Hematopoietic multipotent progenitor cell treated with erythropoietin and hydrocortisone succinate and interleukin-3 and kit ligand, for 17 days (in vitro differentiated cells): ENCODE data around the gene COL8A1.

Source experiments
- DNase-seq: peaks from one replicate; pipeline ENCODE4 v3.0.0-alpha.2; 2015; ENCODE audit warnings: low spot score

Gene COL8A1

DNA sequence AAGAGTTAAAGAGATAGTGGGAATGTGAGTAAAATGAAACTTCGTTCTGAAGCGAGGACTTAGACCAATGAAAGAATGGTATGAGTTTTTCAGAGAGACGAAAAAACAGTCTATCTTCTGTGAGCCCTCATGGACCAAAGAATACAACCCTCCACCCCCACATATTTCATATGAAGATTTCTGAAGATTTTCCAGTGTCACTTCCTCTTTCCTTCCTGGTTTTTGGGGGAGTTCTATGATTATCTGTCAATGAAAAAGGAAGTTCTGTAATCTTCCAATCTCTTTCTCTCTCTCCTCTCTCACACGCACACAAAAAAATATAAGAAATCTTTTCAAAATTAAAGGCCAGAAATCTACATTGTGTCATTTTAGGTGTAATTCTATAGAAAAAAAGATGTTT is 206.9 kb downstream of the COL8A1 start:
- no peak for DNase-seq

DNA sequence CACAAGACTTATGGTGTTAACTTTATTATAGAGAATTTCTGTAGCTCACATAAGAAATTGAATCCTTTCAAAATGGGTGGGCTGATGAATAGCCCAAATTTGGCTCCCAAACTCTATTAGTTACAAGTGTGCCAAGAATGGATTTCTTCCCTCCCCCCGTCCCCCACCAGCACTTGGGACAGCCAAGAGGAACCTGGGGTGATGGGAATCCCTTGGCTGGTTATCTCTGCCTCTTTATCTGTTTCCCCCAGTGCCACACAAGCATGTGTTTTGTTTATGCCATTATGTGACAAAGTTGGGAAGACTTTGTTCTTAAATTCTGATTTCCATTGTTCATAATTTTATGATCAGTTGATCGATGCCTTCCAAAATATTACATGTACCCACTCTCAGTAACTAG is 207.6 kb downstream of the COL8A1 start:
- DNase-seq = no peak

DNA sequence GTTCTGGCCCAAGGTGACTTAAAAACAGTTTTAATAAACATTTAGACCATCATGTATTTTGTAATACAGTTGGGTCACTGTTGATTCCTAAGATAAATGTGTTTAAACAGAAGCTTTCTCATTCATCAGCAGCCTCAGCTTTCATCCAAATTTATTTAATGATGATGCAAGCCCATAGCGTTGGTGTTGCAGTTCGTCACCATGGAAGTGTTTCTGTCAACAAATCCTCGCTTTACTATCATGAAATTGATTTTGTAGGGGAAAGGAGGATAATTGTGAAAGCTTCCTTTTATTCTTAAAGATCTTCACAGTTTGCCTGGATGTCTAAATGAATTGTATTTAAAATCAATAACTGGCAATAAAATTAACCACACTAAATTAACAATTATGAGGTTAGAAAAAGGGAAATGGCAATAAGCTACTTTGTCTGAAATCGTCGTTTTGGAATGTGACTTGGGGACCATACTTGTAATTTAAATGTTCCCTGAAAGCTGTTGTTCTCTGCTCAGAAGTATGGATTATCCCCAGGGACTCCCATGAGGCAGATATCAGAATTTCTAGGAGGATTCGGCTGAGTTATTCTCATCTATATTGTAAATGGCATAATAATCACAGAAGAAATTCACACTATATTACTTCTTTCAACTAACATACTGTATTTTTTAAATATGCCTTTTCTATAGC is 208.2 kb downstream of the COL8A1 start:
- no peak for DNase-seq

DNA sequence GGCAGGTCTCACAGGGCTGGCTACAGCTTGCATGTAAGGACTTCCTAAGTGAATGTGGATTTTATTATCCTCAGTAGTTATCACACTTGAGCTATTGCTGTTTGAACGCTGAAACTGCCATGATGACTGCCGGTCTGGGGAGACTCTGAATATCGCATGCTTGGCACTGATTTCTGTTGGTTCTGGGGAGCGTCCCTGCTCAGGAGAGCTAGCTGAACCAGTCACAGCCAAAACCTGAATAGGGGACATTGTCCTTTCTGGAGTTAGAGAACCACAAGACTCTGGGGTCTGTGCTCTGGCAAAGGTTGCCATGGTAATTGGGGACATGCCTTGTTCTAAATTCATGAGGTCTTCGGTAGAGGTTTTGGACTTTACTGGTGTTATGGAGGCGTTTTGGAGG is 210.0 kb downstream of the COL8A1 start:
- DNase-seq = no peak
